Fibroblast of lung (primary cell): ENCODE data around the gene MXRA7.

ENCODE experiments used
- CTCF ChIP-seq, 2 donors: IDR thresholded peaks in 1 of 2; conservative IDR thresholded peaks in 1 of 2; 1 replicate in 1 of 2; 2 replicates in 1 of 2; pipeline ENCODE4 v1.5.1; 2011 to 2012; ENCODE audit warnings: low read length in 2 of 2, control low read depth in 1 of 2, inconsistent platforms in 1 of 2, low read depth in 1 of 2, mild to moderate bottlenecking in 1 of 2
- EZH2 ChIP-seq: IDR thresholded peaks from 2 replicates; pipeline ENCODE4 v1.5.1; 2012; ENCODE audit warnings: low read length, control low read depth, mild to moderate bottlenecking; ENCODE audit errors: missing control alignments

- no peak for TF ChIP-seq CTCF (conservative IDR thresholded peaks at IDR 0.05 in 1 of 2, IDR thresholded peaks at IDR 0.05 in 1 of 2; ENCODE audit: low read depth in 1 of 2, low read length in 2 of 2)
- TF ChIP-seq EZH2 = no peak
These were observed 15.5 kb upstream of the MXRA7 start, which contains the start of gene JMJD6 for GRCh38 chr17:76726231-76726775.
